Kidney epithelial cell (primary cell): ENCODE measurements around the gene RRP12. TPM values are rescaled to one million over a fixed set of nuclear protein-coding genes. Genes with fewer than 3 reads are reported as not detected.

ENCODE experiments used
- DNase-seq: peaks from one replicate; pipeline ENCODE4 v3.0.0-alpha.2; 2010; ENCODE audit warnings: low read depth
- H3K27me3 ChIP-seq: 2 replicates; pipeline ENCODE4 v1.6.0; 2011; ENCODE audit warnings: low read length; ENCODE audit not compliant: control insufficient read depth, insufficient read depth
- H3K36me3 ChIP-seq: 2 replicates; pipeline ENCODE4 v1.5.1; 2011; ENCODE audit warnings: low read length; ENCODE audit not compliant: control insufficient read depth, insufficient read depth
- H3K4me3 ChIP-seq: 2 replicates; pipeline ENCODE4 v1.5.1; 2011; ENCODE audit warnings: low read depth, mild to moderate bottlenecking, control low read depth, low read length
- total RNA-seq: library from RNA; depleted of rRNA; stranded (reverse); fragments of >200 nt; gene quantifications from 2 replicates; pipeline ENCODE4 v1.2.3, GENCODE V29; 2015
- TF ChIP-seq, protein P1 (sequence below): IDR thresholded peaks from 2 replicates; pipeline ENCODE4 v1.5.1; 2011; ENCODE audit warnings: mild to moderate bottlenecking, moderate library complexity, low read length, control low read depth, inconsistent platforms; ENCODE audit not compliant: insufficient read depth, poor library complexity, severe bottlenecking

Gene RRP12
- total RNA-seq, 1 donor from 2014 or later: 42.6 TPM

DNA sequence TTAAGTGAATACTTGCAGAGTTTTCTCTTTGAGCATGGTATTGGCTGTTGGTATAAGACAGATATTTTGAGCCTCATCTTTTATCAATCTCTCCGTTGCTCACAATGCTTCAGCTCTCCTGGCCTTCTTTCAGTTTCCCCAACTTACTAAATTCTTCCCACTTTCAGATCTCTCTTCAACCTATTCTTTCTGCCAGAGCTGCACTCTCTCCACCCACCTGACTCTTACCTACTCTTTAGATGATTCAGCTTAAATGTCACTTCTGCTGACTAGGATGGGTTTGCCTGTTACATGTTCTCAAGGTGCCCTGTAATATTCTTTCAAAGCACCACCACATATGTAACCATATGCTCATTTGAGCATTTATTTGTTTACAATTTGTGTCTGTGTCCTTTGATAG lies 43.1 kb upstream of the RRP12 start:
- H3K4me3 ChIP-seq: no peak overlapping the region
- no peaks in the 10 kb centered on the region for H3K27me3 ChIP-seq
- peaks cover 2% of the 10 kb centered on the region for H3K36me3 ChIP-seq
- DNase-seq: no peak
- TF ChIP-seq, protein P1, sequence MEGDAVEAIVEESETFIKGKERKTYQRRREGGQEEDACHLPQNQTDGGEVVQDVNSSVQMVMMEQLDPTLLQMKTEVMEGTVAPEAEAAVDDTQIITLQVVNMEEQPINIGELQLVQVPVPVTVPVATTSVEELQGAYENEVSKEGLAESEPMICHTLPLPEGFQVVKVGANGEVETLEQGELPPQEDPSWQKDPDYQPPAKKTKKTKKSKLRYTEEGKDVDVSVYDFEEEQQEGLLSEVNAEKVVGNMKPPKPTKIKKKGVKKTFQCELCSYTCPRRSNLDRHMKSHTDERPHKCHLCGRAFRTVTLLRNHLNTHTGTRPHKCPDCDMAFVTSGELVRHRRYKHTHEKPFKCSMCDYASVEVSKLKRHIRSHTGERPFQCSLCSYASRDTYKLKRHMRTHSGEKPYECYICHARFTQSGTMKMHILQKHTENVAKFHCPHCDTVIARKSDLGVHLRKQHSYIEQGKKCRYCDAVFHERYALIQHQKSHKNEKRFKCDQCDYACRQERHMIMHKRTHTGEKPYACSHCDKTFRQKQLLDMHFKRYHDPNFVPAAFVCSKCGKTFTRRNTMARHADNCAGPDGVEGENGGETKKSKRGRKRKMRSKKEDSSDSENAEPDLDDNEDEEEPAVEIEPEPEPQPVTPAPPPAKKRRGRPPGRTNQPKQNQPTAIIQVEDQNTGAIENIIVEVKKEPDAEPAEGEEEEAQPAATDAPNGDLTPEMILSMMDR: no peak

DNA sequence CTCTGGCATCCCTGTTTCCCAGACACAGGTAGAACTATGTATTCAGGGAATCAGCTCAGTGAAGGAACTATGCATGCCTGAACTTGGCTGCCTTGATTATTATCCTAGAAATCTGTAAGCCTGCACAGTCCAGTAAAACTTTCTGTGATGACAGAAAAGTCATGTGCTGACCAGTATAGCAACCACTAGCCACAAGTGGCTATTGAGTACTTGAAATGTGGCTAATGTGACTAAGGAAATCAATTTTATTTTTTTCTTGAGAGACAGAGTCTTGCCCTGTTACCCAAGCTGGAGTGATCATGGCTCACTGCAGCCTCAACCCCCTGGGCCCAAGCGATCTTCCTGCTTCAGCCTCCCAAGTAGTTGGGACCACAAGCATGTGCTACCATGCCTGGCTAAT lies 41.1 kb upstream of the RRP12 start:
- Histone ChIP-seq H3K36me3 (peaks cover 2% of the 10 kb centered on the region), H3K4me3 (no peak overlapping the region), H3K27me3 (no peaks in the 10 kb centered on the region)
- TF ChIP-seq, protein P1: no peak
- DNase-seq: no peak

GRCh38 chr10:97435211-97435610 lies 34.1 kb upstream of the RRP12 start:
- no peak for DNase-seq
- no peak overlapping the region for H3K4me3 ChIP-seq
- H3K36me3 ChIP-seq: peaks cover 2% of the 10 kb centered on the region
- TF ChIP-seq, protein P1: no peak
- no peaks in the 10 kb centered on the region for H3K27me3 ChIP-seq

DNA sequence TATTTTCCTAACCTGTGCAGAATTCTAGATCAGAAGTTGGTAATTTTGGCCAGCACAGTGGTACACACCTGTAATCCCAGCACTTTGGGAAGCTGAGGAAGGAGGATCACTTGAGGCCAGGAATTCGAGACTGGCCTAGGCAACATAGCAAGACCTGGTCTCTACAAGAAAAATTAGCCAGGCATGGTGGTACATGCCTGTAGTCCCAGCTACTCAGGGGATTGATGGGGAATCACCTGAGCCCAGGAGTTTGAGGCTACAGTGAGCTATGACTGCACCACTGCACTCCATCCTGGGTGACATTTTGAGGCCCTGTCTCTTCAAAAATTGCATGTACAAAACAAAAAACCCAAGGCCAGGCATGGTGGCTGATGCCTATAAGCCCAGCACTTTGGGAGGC lies 33.4 kb upstream of the RRP12 start:
- DNase-seq: no peak
- H3K36me3 ChIP-seq: peaks cover 2% of the 10 kb centered on the region

DNA sequence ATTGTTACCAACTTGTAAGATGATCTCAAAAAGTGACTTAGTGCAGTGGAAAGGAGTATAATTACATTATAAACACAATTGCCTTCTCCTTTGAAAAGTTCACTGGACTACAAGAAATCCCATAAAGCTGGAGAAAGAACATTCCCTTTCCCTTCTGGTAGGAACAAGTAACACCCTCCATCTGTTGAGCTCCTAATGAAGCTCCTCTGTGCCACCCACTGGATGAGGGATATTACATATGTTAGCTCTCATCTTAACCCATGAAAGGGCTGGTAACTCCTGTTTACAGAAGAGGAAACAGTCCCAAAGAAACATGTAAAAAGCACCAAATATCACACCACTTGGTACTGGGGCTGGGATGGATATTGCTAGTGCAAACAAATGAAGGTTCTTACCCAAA lies 32.9 kb upstream of the RRP12 start:
- TF ChIP-seq, protein P1: no peak
- Histone ChIP-seq H3K4me3 (no peak overlapping the region), H3K36me3 (peaks cover 2% of the 10 kb centered on the region), H3K27me3 (no peaks in the 10 kb centered on the region)
- no peak for DNase-seq

More for the DNA sequence above, 33.4 kb upstream of the RRP12 start:
- no peak overlapping the region for H3K4me3 ChIP-seq
- TF ChIP-seq, protein P1: no peak
- no peaks in the 10 kb centered on the region for H3K27me3 ChIP-seq

GRCh38 chr10:97428572-97428981 lies 27.4 kb upstream of the RRP12 start:
- Histone ChIP-seq H3K4me3 (peak overlapping the region; percentile 30), H3K27me3 (no peaks in the 10 kb centered on the region), H3K36me3 (no peaks in the 10 kb centered on the region)
- TF ChIP-seq, protein P1: no peak
- DNase-seq: no peak
